Suppressor macrophage (primary cell): Measurements from ENCODE around the gene LSS.
"Not testable (repeated sequence)": the region's sequence is repeated elsewhere in the genome, so short reads cannot be mapped to it uniquely, and the experiment has no call there.

Source experiments
- DNase-seq, 4 experiments: peaks; one replicate each; pipeline ENCODE4 v3.0.0-alpha.2; 2020 to 2022

Gene LSS

GRCh38 chr21:46245213-46245915, 16.8 kb upstream of the LSS start:
- DNase-seq: no peak

DNA sequence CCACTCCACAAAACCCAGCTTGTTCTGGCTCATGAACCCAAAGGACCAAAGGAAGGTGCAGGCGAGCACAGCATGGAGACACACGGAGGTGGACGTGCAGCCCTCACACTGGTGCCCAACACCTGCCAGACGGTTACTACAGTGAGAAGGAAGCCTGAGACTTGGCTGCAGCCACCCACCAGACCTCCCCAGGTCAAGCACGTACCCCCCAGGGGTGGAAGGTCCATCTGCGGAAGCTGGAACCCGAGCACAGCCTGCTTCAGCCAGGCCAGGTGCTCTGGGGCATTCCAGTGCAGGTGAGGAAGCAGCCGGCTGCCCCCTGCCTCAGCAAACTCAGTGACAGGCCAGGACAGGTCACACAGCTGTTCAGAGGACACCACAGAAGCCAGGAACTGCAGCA, 16.0 kb upstream of the LSS start:
- DNase-seq: no peak

- DNase-seq: no peak
Observed at GRCh38 chr21:46243960-46244361, 15.4 kb upstream of the LSS start.

DNA sequence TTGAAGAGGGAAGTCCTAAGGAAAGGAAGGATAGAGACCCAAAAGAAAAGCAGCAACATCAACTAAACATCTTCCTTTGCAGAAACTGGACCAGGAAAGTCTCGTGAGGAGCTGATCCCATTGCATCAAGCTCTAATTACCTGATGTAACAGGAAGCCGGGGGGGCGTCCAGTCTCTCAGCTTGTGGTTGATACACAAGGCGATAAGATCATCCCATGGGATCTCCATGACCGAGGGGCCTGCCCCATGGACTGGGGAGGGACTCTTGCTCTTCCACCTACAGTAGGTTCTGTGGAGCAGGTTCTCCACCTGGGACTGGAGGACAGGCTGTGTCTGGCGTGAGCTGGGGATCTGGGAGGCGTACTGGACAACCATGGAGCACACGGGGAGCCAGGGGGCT, 14.8 kb upstream of the LSS start:
- no peak for DNase-seq

DNA sequence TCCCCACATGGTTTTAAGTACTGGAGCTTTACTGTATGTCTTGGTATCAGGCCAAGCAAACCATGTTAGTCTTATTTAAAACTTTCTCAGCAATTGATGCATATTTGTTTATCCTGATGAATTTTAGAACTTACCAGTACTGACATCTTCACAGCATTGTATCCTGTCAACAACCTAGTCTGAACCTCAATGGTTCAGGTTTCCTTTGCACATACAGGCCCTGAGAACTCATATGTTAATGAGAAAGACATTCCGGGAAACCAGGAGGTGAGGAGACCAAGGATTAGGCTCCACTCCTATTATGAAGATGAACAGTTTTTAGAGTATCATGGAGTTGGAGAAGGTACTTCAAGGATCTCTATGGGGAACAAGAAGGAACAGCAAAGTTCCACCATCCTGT, 13.0 kb upstream of the LSS start:
- not testable (repeated sequence) for DNase-seq

- no peak for DNase-seq
Observed at GRCh38 chr21:46239817-46240325, 11.3 kb upstream of the LSS start.

- no peak for DNase-seq
Observed at GRCh38 chr21:46237474-46237873, 8.9 kb upstream of the LSS start.

GRCh38 chr21:46234436-46234950, 5.9 kb upstream of the LSS start:
- DNase-seq: no peak

- no peak for DNase-seq
Observed at GRCh38 chr21:46229923-46230260, 1.3 kb upstream of the LSS start.

DNA sequence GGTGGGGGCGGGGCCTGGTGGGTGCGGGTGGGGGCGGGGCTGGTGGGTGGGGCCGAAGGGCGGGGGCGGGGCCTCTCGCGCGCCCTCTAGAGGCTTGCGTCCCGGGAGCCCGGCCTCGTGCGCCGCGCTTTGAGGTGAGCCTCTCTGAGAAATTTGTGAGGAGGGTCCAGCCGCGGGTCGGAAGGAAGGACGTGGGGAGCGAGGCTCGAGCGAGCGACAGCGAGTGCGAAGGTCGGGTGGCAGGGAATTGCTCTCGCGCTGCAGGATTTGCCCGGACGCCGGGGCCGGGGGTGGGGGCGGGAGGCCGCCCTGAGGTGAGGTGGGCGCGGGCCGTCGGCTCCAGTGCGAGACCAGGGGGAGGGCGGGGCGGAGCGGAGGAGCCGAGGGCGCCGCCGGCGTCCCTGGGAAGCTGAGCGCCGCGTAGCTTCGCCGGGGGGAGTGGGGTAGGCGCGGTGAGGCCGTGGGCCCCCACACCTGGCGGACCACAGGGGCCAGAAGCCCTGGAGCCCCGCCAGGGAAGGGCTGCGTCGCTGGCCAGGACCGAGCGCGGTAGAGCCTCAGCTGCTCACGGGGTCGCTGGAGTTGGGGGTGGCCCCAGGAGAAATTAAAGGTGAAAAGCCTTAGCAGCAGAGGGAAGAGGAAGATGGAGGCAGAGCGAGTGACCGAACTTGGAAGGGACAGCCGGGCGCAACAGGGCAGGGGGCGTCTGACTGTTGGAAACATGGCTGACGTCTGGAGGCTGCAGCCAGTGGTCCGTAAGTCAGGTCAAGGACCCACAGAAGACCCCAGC, 754 bp upstream of the LSS start:
- DNase-seq: no peak

GRCh38 chr21:46227811-46228344, 696 bp downstream of the LSS start:
- peak in 3 of 4 experiments; percentile 11 to 31 (median 13) for DNase-seq

DNA sequence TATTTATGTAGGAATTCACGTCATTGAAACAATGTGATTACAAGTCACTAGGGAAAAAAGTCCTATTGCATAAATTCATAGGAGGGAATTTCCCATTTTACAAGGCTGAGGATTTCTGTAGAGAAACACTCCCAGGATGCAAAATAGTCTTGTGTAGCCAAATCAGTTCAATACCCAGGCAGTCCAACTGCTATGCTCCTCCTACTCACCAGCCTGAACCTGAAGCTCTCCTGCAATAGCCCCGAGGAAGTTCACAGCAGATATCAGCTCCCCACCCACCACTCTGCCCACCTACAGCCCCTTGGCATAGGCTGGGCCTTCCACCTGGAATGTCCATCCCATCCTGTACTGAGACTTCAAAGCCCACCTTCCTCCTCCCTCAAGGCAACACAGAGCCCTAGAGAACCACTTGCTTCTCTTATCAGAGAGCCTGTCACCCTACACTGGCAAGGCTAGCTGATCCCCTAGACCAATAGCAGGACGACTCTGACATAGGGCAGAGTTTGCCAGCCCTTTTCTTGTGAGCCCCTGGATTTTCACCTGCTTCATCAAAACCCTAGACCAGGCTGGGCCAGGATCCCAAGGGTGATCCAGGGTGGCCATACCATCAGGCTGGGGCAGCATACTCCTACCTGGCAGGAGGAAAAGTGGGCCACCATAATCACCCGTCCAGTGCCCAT, 1.5 kb downstream of the LSS start:
- DNase-seq: peak; percentile 10 to 70 (median 62)

DNA sequence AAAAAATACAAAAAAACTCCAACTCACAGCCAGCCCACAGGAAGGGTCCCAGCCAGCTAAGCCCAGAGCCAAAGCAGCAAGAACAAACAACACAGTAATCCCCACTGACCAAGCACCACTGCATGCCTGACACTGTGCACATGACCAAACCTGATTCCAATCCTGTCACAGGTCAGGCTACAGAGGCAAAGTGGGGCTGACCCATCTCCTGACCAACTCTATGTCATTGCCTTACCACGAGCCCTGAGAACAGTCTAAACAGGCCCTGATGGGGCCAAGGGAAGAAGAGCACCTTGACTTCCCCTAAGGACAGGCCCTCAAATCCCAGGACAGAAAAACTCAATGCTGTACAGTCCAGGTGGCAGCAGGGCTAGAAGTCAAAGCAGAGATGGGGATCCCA, 2.4 kb downstream of the LSS start:
- peak in 3 of 4 experiments; percentile 6 to 34 (median 25) for DNase-seq

DNA sequence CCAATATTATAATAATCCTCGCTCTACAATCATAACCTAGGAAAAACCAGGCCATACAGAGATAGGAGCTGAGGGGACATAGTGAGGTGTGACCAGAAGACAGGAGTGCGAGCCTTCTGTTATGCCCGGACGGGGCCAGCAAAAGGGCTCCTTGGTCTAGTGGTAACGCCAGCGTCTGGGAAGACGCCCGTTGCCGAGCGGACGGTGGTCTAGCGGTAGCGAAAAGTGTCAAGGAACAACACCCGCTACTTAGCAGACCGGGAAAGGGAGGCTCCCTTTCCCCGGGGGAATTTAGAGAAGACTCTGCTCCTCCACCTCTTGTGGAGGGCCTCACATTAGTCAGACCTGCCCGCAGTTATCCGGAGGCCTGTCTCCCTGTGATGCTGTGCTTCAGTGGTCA, 4.9 kb downstream of the LSS start:
- DNase-seq: not testable (repeated sequence)

GRCh38 chr21:46223217-46223616, 5.4 kb downstream of the LSS start:
- DNase-seq: no peak

DNA sequence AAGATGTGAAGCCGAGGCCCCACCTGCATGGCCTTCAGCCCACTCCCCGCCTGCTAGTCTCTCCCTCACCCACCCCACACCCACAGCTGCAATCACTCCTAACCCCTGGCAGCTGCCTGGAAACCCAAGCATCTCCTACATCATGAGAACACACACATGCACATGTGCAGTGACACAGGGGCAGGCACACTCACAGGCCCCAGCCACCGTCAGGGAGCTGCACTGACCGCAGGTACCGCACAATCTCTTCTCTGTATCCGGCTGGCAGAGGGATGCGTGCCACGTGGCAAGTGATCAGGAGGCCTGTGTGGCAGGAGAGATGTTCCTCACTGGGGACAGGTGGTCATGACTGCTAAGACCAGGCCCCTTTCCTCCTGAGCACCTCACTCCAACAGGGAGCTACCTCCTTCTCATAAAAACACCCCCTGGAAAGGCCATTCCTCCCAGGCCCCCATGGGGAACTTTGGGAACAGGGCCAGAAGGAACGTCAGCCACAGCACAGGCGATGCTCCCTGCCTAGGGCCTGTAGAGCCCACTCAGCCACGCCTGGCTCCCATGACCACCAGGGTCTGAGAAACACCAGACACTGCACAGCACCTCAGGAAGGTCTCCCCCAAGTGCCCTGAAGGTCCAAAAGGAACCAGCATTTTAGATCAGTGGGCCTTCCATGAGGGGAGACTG, 6.0 kb downstream of the LSS start:
- no peak for DNase-seq

DNA sequence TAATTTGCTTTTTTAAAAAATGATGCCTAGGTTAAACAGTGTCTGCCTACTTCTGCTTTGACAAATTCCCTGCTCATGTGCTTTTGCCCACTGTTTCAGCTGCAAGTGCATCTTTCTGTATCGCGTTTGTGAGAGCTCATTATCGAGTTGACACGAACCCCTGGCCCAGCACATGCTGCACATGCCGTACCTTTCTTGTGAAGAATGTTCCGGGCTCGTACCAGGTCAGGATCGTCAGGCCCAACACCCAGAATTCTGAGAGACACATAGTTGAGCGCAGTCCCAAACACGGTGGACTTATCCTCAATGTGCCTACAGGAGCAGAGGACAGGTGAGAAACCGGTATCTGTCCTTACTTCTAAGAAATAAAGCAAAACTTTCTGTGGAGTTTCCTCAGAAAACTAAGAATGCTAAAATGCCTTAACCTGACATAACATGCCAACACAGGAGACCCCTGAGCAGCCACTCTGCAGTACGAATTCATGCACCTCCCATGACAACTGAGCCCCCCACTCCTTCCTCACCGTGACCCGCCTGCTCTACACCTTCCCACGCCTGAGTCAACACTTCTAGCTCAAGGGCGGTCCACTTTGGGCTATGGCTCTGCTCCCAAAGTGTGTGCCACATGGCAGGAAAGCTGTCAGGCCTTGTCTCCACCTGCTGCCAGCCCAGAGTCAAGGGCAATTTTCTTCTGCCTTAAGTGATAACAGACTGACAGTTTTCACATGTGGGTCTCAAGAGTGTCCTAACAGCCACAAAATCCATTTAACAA, 6.7 kb downstream of the LSS start:
- no peak for DNase-seq

- no peak for DNase-seq
Observed at GRCh38 chr21:46220847-46221246, 7.7 kb downstream of the LSS start.

GRCh38 chr21:46220275-46220810, 8.2 kb downstream of the LSS start:
- no peak for DNase-seq

- DNase-seq: no peak
Observed at GRCh38 chr21:46219591-46220239, 8.9 kb downstream of the LSS start.
